Natural killer cell (primary cell): ENCODE results near the gene XXYLT1. TPM values are rescaled to one million over a fixed set of nuclear protein-coding genes. Genes with fewer than 3 reads are reported as not detected.

Source experiments
- ATAC-seq, 3 donors: fragments of 150-1000 bp in 2 of 3; fragments of 200-7000 bp in 1 of 3; cut with Tn5 transposase; 1 replicate in 1 of 3; 2 replicates in 2 of 3; pipeline ENCODE4 v1.10.0; 2021; ENCODE audit warnings: mild to moderate bottlenecking in 2 of 3, moderate library complexity in 2 of 3
- DNase-seq, 2 donors: peaks; one replicate each; pipeline versions ENCODE4 v3.0.0 to v3.0.0-alpha.2; 2013 to 2021; ENCODE audit warnings: mixed read lengths in 1 of 2
- H3K27ac ChIP-seq: one replicate; pipeline ENCODE4 v1.5.1; 2013; ENCODE audit warnings: mild to moderate bottlenecking, low read length
- H3K27me3 ChIP-seq: one replicate; pipeline ENCODE4 v1.6.1; 2013; ENCODE audit warnings: low read length; ENCODE audit not compliant: control insufficient read depth, insufficient read depth
- H3K36me3 ChIP-seq: one replicate; pipeline ENCODE4 v1.6.1; 2013; ENCODE audit warnings: low read length; ENCODE audit not compliant: control insufficient read depth, insufficient read depth
- H3K4me1 ChIP-seq: one replicate; pipeline ENCODE4 v1.6.1; 2013; ENCODE audit warnings: low read length; ENCODE audit not compliant: control insufficient read depth, insufficient read depth
- H3K4me3 ChIP-seq: one replicate; pipeline ENCODE4 v1.5.1; 2013; ENCODE audit warnings: low read length
- H3K9me3 ChIP-seq: one replicate; pipeline ENCODE4 v1.6.1; 2013; ENCODE audit warnings: low read length; ENCODE audit not compliant: control insufficient read depth, insufficient read depth
- H3K27ac Mint-ChIP-seq, 2 donors: one replicate each; pipeline ENCODE4 v1.8.0; 2022; ENCODE audit warnings: mild to moderate bottlenecking in 2 of 2, mixed read lengths in 2 of 2, moderate library complexity in 1 of 2
- H3K27me3 Mint-ChIP-seq, 2 donors: one replicate each; pipeline ENCODE4 v1.8.0; 2022; ENCODE audit warnings: low read depth in 2 of 2, mixed read lengths in 2 of 2
- H3K36me3 Mint-ChIP-seq: one replicate; pipeline ENCODE4 v1.8.0; 2022; ENCODE audit warnings: mixed read lengths
- H3K4me1 Mint-ChIP-seq, 2 donors: one replicate each; pipeline ENCODE4 v1.8.0; 2022; ENCODE audit warnings: mixed read lengths in 2 of 2
- H3K4me3 Mint-ChIP-seq: one replicate; pipeline ENCODE4 v1.8.0; 2022; ENCODE audit warnings: mild to moderate bottlenecking, moderate library complexity, mixed read lengths
- H3K9me3 Mint-ChIP-seq, 2 donors: one replicate each; pipeline ENCODE4 v1.8.0; 2022; ENCODE audit warnings: mixed read lengths in 2 of 2
- WGBS: methylation state at CpG from one replicate; pipeline ENCODE4 v1.1.7; 2013; ENCODE audit warnings: missing lambda C conversion rate; ENCODE audit not compliant: insufficient coverage; 5-methylcytosine and 5-hydroxymethylcytosine counted together
- intact Hi-C: fragments of 100-400 bp; cut with micrococcal nuclease; formaldehyde crosslinking; loops from one replicate; pipeline ENCODE4 v1.14.2; 2022
- total RNA-seq, 4 donors: library from RNA; stranded (reverse); fragments of 120-200 nt in 1 of 4; gene quantifications; one replicate each; pipeline versions ENCODE4 v1.2.3 to v1.2.4, GENCODE V29; 2013 to 2022
- TF ChIP-seq, protein P1 (sequence below): fragments of 200-600 bp; IDR thresholded peaks from one replicate; pipeline ENCODE4 v1.8.0; 2022; ENCODE audit warnings: antibody characterized with exemption

Gene XXYLT1
- total RNA-seq, 3 donors from 2014 or later (not counting 1 experiment from before 2014, with no cell fraction given): 8.7 to 13.6 (median 10.2) TPM

DNA sequence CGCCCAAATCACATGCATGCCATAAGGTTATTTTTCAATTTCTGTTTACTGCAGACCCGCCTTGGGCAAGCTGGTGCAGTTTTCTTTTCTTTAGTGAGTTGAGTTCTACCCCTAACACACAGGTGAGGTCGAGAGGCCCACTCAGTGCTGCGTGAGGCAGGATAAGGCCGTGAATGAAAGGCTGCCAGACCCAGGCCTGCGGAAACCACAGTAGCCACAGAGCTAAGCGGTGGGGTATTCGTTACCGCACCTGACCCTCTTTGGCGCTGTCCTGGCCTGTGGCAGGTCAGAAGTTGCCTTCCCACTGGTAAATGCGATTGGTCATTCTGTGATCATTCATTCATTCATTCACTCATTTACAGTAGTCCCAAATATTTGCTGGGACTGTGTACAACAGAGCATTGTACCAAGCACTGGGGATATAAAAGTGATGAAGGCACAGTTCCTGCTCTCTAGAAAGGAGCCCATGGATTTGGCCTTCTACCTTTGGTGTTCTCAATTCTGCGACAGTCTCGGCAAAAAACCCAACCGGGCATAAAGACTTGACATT lies 144.8 kb downstream of the XXYLT1 start:
- H3K27ac ChIP-seq: no peak overlapping the region
- H3K27me3 ChIP-seq: no peaks in the 10 kb centered on the region
- TF ChIP-seq, protein P1, sequence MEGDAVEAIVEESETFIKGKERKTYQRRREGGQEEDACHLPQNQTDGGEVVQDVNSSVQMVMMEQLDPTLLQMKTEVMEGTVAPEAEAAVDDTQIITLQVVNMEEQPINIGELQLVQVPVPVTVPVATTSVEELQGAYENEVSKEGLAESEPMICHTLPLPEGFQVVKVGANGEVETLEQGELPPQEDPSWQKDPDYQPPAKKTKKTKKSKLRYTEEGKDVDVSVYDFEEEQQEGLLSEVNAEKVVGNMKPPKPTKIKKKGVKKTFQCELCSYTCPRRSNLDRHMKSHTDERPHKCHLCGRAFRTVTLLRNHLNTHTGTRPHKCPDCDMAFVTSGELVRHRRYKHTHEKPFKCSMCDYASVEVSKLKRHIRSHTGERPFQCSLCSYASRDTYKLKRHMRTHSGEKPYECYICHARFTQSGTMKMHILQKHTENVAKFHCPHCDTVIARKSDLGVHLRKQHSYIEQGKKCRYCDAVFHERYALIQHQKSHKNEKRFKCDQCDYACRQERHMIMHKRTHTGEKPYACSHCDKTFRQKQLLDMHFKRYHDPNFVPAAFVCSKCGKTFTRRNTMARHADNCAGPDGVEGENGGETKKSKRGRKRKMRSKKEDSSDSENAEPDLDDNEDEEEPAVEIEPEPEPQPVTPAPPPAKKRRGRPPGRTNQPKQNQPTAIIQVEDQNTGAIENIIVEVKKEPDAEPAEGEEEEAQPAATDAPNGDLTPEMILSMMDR: no peak
- intact Hi-C loops: no loop called here
- H3K27me3 Mint-ChIP-seq: no peaks in the 10 kb centered on the region
- no peaks in the 10 kb centered on the region for H3K9me3 ChIP-seq
- peaks cover 21 to 23% of the 10 kb centered on the region in 2 donors for H3K4me1 Mint-ChIP-seq
- peaks cover 15% of the 10 kb centered on the region for H3K4me1 ChIP-seq
- no peaks in the 10 kb centered on the region for H3K36me3 ChIP-seq
- no peak overlapping the region for H3K27ac Mint-ChIP-seq
- no peak overlapping the region for H3K4me3 Mint-ChIP-seq
- no peak overlapping the region for H3K4me3 ChIP-seq
- WGBS: 52% methylated on average over 14 of the region's 14 CpGs
- DNase-seq (no peak), ATAC-seq (peak in 2 of 3 donors; percentile 39 to 42)
- no peaks in the 10 kb centered on the region for H3K9me3 Mint-ChIP-seq
- H3K36me3 Mint-ChIP-seq: no peaks in the 10 kb centered on the region

DNA sequence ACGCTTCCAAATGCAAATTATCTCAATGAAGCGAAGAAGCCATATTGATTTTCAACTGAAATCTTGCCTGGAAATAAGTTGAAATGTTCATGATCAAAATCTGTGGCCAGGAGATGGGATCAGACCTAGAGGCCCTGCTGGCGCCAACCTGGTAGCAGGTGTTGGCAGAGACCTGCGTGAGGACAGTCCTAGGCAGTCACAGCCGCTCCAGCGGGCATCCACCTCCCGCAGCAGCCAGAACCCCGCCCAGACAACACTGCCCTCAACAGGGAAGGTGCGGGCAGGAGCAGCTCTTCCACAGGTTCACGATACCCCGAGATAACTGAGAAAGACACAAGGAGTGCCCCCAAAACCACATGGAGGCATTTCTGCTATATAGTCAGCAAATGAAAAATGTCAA lies 145.3 kb downstream of the XXYLT1 start:
- Histone ChIP-seq H3K27ac (no peak overlapping the region), H3K9me3 (no peaks in the 10 kb centered on the region), H3K27me3 (no peaks in the 10 kb centered on the region), H3K4me1 (peaks cover 15% of the 10 kb centered on the region), H3K4me3 (no peak overlapping the region), H3K36me3 (no peaks in the 10 kb centered on the region)
- intact Hi-C loops: no loop called here
- WGBS: 89% methylated on average over 11 of the region's 11 CpGs
- DNase-seq (no peak), ATAC-seq (no peak)
- Mint-ChIP-seq H3K9me3 (no peaks in the 10 kb centered on the region), H3K4me3 (no peak overlapping the region), H3K27ac (no peak overlapping the region), H3K27me3 (no peaks in the 10 kb centered on the region), H3K4me1 (peaks cover 21 to 23% of the 10 kb centered on the region in 2 donors), H3K36me3 (no peaks in the 10 kb centered on the region)
- TF ChIP-seq, protein P1: no peak

DNA sequence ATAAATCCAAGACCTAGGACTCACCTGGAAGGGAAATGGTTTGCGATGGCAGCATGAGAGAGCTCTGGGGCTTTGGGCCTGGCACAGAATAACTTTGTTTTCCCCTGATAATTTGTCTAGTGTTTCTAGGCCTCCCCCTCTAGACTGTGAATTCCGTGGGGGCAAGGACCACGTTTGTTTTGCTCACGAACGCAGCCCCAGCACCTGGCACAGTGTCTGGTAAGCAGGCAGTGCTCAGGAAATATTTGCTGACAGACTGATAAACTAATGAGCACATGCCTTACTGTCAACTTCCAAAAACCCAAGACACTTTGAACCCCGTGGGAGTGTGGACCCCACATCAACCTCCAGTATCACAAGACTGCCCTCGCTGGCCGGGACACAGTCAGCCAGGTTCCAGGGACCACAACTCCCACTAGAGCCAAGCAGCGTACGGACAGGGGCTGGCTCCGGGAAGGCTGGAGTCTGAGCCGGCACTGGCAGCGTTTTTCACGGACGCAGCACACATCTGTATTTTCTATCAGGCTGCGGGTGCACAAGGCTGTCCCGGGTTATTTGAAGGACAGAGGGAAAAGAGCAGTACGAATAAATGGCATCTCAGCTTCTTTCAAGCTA lies 146.5 kb downstream of the XXYLT1 start:
- ATAC-seq: no peak
- H3K4me1 ChIP-seq: peaks cover 15% of the 10 kb centered on the region
- no peak for DNase-seq
- no peaks in the 10 kb centered on the region for H3K9me3 ChIP-seq
- H3K36me3 Mint-ChIP-seq: no peaks in the 10 kb centered on the region
- no peak overlapping the region for H3K4me3 ChIP-seq
- no peak overlapping the region for H3K27ac ChIP-seq
- TF ChIP-seq, protein P1: no peak
- no peak overlapping the region for H3K4me3 Mint-ChIP-seq
- H3K4me1 Mint-ChIP-seq: peaks cover 21 to 23% of the 10 kb centered on the region in 2 donors
- H3K27me3 Mint-ChIP-seq: no peaks in the 10 kb centered on the region
- H3K36me3 ChIP-seq: no peaks in the 10 kb centered on the region
- H3K27ac Mint-ChIP-seq: no peak overlapping the region
- 84% methylated on average over 17 of the region's 18 CpGs for WGBS
- H3K27me3 ChIP-seq: no peaks in the 10 kb centered on the region
- H3K9me3 Mint-ChIP-seq: no peaks in the 10 kb centered on the region
- intact Hi-C loops: no loop called here

DNA sequence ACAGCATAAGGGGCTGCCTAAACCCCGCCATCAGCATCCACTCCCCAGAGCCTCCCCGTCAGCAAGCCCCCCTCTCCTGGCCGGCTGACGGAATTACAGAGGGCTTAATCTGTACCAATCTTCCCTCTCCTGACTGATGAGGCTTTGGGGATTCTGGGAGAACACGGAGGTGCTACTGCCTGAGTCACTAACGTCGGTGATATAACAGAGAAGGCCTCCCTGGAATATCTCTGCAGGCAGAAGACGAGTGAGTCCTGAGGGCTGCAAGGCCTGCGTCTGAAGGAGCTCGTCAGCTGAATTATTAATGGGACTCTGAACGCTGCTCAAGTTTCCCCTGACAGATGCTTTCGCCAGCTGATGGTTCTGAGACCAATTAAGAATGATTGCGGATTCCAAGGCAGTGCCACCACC lies 147.7 kb downstream of the XXYLT1 start:
- H3K4me3 Mint-ChIP-seq: no peak overlapping the region
- no peak overlapping the region for H3K4me3 ChIP-seq
- peaks cover 12% of the 10 kb centered on the region for H3K4me1 ChIP-seq
- DNase-seq: no peak
- no peaks in the 10 kb centered on the region for H3K27me3 ChIP-seq
- no peaks in the 10 kb centered on the region for H3K27me3 Mint-ChIP-seq
- no peaks in the 10 kb centered on the region for H3K36me3 ChIP-seq
- H3K9me3 ChIP-seq: no peaks in the 10 kb centered on the region
- no peaks in the 10 kb centered on the region for H3K36me3 Mint-ChIP-seq
- ATAC-seq: no peak
- no peak overlapping the region for H3K27ac ChIP-seq
- TF ChIP-seq, protein P1: no peak
- WGBS: 95% methylated on average over 13 of the region's 13 CpGs
- H3K4me1 Mint-ChIP-seq: peaks cover 18% of the 10 kb centered on the region in 2 donors
- H3K9me3 Mint-ChIP-seq: no peaks in the 10 kb centered on the region
- intact Hi-C loops: no loop called here
- no peak overlapping the region for H3K27ac Mint-ChIP-seq
